ENCODE data around the gene PARD3B.

- no peak for TF ChIP-seq CTCF (IDR thresholded peaks at IDR 0.05)
- TF ChIP-seq POLR2A (IDR thresholded peaks at IDR 0.05) = no peak
Measured at GRCh38 chr2:205655779-205656456, 1110.6 kb downstream of the PARD3B start.
